CD4-positive, alpha-beta T cell treated with Interleukin-4 for 4 hours (primary cell): ENCODE results near the gene MFNG.
"Not testable (repeated sequence)": the region's sequence is repeated elsewhere in the genome, so short reads cannot be mapped to it uniquely, and the experiment has no call there.

Source experiments
- DNase-seq: peaks from one replicate; pipeline ENCODE4 v3.0.0-alpha.2; 2020

MFNG gene

GRCh38 chr22:37486224-37486845 is at the start of gene MFNG:
MFNG (minus strand) TSS chr22:37486384; CDS start chr22:37486177, 207 bp downstream.
- peak; percentile 77 for DNase-seq

- no peak for DNase-seq
These were observed 49.0 kb upstream of the MFNG start for GRCh38 chr22:37535159-37535558.

- no peak for DNase-seq
These were observed 48.3 kb upstream of the MFNG start for GRCh38 chr22:37534445-37534844.

- DNase-seq, result peak; percentile 30
These were observed 47.8 kb upstream of the MFNG start for GRCh38 chr22:37533995-37534394.

GRCh38 chr22:37529652-37530345 is 43.6 kb upstream of the MFNG start:
- no peak for DNase-seq

GRCh38 chr22:37527952-37528351 is 41.8 kb upstream of the MFNG start:
- DNase-seq, result not testable (repeated sequence)

GRCh38 chr22:37527081-37527752 is 41.0 kb upstream of the MFNG start:
- DNase-seq, result not testable (repeated sequence)

GRCh38 chr22:37526376-37526775 is 40.2 kb upstream of the MFNG start:
- DNase-seq, result no peak

- no peak for DNase-seq
These were observed 39.7 kb upstream of the MFNG start for GRCh38 chr22:37525746-37526350.

GRCh38 chr22:37525073-37525745 is 39.0 kb upstream of the MFNG start:
- DNase-seq, result no peak

- no peak for DNase-seq
These were observed 36.3 kb upstream of the MFNG start for GRCh38 chr22:37522482-37522881.

- no peak for DNase-seq
These were observed 35.1 kb upstream of the MFNG start for GRCh38 chr22:37521236-37521739.

- DNase-seq, result no peak
These were observed 34.6 kb upstream of the MFNG start for GRCh38 chr22:37520776-37521191.

- DNase-seq, result no peak
These were observed 33.3 kb upstream of the MFNG start, which contains the start of gene CARD10 for GRCh38 chr22:37519268-37520195. CARD10 (minus strand) TSS chr22:37519415; CDS start chr22:37519200, 215 bp downstream.

- DNase-seq, result no peak
These were observed 32.5 kb upstream of the MFNG start for GRCh38 chr22:37518509-37519267.

GRCh38 chr22:37517826-37518450 is 31.8 kb upstream of the MFNG start:
- no peak for DNase-seq

GRCh38 chr22:37516456-37516855 is 30.3 kb upstream of the MFNG start:
- no peak for DNase-seq

- DNase-seq, result no peak
These were observed 29.7 kb upstream of the MFNG start for GRCh38 chr22:37515901-37516300.

- no peak for DNase-seq
These were observed 28.4 kb upstream of the MFNG start for GRCh38 chr22:37514526-37515051.
